ENCODE data around the gene CFAP74.

Gene CFAP74

DNA sequence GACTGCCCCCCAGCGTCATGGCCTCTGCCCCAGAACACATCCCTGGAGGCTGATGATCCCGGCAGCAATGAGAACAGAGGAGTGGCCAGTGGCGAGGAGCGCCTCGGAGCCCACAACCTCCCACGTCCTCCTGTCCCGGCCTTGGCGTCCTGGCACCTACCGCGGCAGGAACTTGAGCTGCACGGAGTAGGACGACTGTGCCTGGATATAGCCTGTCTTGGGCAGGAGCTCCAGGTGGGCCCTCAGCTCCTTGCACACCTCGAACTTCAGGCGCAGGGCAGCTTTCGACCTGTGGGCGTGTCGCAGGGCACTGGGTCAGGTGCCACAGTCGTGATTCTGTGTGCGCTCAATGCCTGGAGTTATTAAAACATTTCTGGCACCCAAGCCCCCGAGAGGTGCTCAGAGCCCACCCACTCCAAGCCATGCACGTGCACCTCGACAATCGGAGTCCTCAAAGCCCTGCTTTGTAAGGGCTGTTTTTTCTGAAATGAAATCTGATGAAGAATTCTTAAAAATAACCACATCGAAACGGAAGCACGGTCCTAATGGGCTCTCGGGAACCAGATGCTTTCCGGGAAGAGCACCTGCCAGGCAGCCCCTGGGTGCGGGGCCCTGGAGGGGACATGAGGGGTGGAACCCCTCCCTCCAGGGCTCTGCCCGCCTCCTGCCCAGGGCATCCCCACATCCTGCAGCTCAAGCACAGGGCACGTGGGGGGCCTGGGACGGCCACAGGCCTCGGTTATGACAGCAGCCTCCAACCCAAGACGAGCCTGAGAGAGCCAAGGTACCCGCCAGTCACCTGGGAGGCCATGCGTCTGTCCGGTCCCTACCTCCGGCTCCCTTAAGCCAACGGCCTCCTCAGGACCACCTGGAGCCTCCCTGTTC is 61.5 kb downstream of the CFAP74 start:
- TF ChIP-seq ZBTB7A (IDR thresholded peaks at IDR 0.05; ENCODE audit: low read depth) (no peak), RAD21 (IDR thresholded peaks at IDR 0.05; ENCODE audit: low read depth) (no peak), TAF1 (IDR thresholded peaks at IDR 0.05; ENCODE audit: low read depth) (no peak), EGR1 (IDR thresholded peaks at IDR 0.05) (no peak), YY1 (IDR thresholded peaks at IDR 0.05; ENCODE audit: low read depth) (no peak)

DNA sequence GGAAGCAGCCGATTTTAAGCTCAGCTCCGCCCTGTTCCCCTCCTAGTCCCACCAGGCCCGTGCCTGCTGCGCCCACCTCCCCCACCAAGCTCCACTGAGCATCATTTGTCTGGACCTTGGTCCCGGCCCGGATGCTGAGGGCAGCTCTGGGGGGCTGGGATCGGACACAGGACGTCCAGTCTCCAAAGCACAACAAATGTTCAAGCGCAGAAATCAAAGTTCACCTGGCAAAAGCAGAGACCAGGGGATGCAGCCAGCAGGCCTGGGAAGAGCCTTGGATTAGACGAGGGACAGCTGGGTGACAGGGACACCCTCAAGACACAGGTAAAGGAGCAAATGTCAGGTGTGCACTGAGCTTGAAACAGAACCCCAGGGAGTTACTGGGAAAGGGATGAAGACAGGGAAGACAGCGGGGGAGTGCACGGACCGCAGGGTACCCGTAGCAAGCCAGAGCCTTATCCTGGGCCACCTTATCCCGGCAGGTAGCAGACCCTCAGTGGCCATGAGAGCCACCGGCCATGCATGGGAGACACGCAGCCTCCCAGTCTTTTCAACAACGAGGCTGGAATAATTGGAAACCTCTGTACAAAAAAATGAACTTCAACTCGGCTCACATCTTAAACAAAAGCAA is 62.3 kb downstream of the CFAP74 start:
- no peak for TF ChIP-seq NFIC (IDR thresholded peaks at IDR 0.05)

DNA sequence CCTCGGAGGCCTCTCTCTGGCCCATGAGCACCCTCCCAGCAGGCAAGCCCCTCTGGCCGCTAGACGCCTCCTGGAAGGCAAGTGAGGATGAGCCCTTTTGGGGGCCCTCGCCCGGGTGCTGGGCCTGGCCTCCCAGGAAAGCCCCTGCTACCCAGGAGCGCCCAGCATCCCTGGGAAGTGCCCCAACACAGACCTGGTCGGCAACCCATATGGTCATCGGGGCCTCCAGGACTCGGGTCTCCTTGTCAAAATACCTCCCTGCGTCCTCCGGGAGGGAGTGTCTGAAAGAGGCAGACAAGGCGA is 63.5 kb downstream of the CFAP74 start:
- no peak for TF ChIP-seq NFIC (IDR thresholded peaks at IDR 0.05)
- TF ChIP-seq, protein P1, sequence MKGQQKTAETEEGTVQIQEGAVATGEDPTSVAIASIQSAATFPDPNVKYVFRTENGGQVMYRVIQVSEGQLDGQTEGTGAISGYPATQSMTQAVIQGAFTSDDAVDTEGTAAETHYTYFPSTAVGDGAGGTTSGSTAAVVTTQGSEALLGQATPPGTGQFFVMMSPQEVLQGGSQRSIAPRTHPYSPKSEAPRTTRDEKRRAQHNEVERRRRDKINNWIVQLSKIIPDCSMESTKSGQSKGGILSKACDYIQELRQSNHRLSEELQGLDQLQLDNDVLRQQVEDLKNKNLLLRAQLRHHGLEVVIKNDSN (IDR thresholded peaks at IDR 0.05) = no peak
- TF ChIP-seq EP300 (IDR thresholded peaks at IDR 0.05; ENCODE audit: borderline replicate concordance) = no peak
- no peak for TF ChIP-seq TEAD4 (IDR thresholded peaks at IDR 0.05)
- no peak for TF ChIP-seq EGR1 (IDR thresholded peaks at IDR 0.05)
- TF ChIP-seq, protein P2, sequence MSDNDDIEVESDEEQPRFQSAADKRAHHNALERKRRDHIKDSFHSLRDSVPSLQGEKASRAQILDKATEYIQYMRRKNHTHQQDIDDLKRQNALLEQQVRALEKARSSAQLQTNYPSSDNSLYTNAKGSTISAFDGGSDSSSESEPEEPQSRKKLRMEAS (IDR thresholded peaks at IDR 0.05) = no peak
- no peak for TF ChIP-seq YY1 (IDR thresholded peaks at IDR 0.05; ENCODE audit: low read depth)

DNA sequence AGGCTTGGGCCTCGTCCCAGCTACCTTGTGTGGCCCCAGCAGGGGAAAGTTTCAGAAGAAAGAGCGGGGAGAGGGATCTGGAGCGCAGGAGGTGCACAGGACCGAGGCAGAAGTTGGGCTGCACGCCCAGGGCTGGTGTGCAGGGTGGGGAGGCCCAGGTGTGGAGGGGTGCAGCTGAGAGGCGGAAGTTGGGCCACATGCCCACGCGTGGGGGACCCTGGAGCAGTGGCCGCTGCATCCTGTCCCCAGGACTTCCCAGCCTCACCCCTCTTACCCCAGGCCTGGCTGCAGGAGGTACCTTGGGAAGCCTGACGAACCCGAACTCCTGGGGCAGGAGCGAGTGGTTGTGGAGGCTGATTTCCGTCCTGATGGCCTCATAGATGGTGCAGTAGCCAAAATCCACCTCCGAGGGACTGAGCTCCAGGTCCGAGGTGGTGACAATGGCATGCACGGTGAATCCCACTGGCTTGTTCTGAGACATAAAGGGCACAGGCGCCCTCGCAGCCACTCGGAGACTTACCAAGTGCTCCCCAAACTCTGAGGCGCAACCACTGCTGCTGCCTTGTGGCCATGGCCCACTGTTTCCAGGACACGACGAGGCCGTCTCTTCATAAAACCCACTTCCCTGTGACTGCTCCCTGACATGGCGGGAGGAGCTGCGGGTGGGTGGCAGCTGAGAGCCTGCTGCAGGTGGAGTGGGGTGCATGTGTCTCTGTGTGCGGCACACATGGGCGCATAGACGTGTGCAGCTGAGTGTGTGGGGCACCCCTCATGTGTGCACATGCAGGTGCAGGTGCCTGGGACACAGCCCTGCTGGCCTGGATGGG is 64.1 kb downstream of the CFAP74 start:
- TF ChIP-seq TEAD4 (IDR thresholded peaks at IDR 0.05) (no peak), TCF12 (IDR thresholded peaks at IDR 0.05; ENCODE audit: low read depth) (no peak), TAF1 (IDR thresholded peaks at IDR 0.05; ENCODE audit: low read depth) (no peak), YY1 (IDR thresholded peaks at IDR 0.05; ENCODE audit: low read depth) (no peak), EP300 (IDR thresholded peaks at IDR 0.05; ENCODE audit: borderline replicate concordance) (no peak), CREB1 (IDR thresholded peaks at IDR 0.05; ENCODE audit: low read depth) (no peak), EGR1 (IDR thresholded peaks at IDR 0.05) (no peak), RAD21 (IDR thresholded peaks at IDR 0.05; ENCODE audit: low read depth) (no peak), FOXM1 (IDR thresholded peaks at IDR 0.05; ENCODE audit: borderline replicate concordance, low read depth) (no peak)
- TF ChIP-seq, protein P1 (IDR thresholded peaks at IDR 0.05) = no peak
- TF ChIP-seq, protein P3, sequence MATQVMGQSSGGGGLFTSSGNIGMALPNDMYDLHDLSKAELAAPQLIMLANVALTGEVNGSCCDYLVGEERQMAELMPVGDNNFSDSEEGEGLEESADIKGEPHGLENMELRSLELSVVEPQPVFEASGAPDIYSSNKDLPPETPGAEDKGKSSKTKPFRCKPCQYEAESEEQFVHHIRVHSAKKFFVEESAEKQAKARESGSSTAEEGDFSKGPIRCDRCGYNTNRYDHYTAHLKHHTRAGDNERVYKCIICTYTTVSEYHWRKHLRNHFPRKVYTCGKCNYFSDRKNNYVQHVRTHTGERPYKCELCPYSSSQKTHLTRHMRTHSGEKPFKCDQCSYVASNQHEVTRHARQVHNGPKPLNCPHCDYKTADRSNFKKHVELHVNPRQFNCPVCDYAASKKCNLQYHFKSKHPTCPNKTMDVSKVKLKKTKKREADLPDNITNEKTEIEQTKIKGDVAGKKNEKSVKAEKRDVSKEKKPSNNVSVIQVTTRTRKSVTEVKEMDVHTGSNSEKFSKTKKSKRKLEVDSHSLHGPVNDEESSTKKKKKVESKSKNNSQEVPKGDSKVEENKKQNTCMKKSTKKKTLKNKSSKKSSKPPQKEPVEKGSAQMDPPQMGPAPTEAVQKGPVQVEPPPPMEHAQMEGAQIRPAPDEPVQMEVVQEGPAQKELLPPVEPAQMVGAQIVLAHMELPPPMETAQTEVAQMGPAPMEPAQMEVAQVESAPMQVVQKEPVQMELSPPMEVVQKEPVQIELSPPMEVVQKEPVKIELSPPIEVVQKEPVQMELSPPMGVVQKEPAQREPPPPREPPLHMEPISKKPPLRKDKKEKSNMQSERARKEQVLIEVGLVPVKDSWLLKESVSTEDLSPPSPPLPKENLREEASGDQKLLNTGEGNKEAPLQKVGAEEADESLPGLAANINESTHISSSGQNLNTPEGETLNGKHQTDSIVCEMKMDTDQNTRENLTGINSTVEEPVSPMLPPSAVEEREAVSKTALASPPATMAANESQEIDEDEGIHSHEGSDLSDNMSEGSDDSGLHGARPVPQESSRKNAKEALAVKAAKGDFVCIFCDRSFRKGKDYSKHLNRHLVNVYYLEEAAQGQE (IDR thresholded peaks at IDR 0.05; ENCODE audit: low read depth) = no peak
- TF ChIP-seq, protein P2 (IDR thresholded peaks at IDR 0.05) = no peak

DNA sequence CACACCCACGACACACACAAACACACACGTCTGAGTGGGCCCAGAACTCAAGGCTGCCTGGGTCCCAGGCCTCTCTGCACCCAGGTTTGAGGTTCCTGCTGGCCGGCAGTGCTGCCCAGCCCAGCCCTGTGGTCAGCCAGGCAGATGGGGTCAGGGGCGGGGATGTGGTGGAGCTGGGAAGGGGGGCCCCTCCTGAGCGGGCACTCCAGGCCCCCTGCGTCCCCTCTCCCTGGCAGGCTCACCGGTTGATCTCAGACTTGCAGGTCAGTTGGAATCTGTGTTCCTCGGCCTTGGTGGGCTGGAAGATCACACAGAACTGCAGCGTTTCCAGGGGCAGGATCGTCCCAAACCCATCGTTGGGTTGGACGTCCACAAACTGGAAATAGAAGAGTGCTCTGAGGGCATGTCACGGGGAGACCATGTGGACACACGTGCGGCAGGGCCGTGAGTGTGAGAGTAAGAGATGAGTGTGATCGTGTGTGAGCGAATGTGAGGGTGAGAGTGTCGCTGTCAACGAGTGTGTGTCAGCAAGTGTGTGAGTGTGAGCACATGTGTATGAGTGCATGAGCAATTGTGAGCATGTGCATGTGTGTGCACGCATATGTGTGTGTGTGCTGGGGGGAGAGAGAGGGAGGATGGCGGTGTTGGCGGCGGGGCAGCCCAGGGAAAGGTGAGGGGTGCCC is 64.8 kb downstream of the CFAP74 start:
- TF ChIP-seq ZBTB7A (IDR thresholded peaks at IDR 0.05; ENCODE audit: low read depth) (no peak), TEAD4 (IDR thresholded peaks at IDR 0.05) (no peak), YY1 (IDR thresholded peaks at IDR 0.05; ENCODE audit: low read depth) (no peak), CEBPB (IDR thresholded peaks at IDR 0.05) (no peak), TCF12 (IDR thresholded peaks at IDR 0.05; ENCODE audit: low read depth) (no peak), EP300 (IDR thresholded peaks at IDR 0.05; ENCODE audit: borderline replicate concordance) (no peak), RAD21 (IDR thresholded peaks at IDR 0.05; ENCODE audit: low read depth) (no peak), EGR1 (IDR thresholded peaks at IDR 0.05) (no peak), FOXM1 (IDR thresholded peaks at IDR 0.05; ENCODE audit: borderline replicate concordance, low read depth) (no peak)
- TF ChIP-seq, protein P3 (IDR thresholded peaks at IDR 0.05; ENCODE audit: low read depth) = no peak
- TF ChIP-seq, protein P1 (IDR thresholded peaks at IDR 0.05) = no peak
